Type B pancreatic cell (in vitro differentiated cells): ENCODE data around the gene COL4A5. TPM values are rescaled to one million over a fixed set of nuclear protein-coding genes. Genes with fewer than 3 reads are reported as not detected.

Experiments
- total RNA-seq: library from RNA; stranded (reverse); gene quantifications from 2 replicates; pipeline ENCODE4 v1.2.1, GENCODE V29; 2021; ENCODE audit warnings: low replicate concordance

Gene COL4A5
- total RNA-seq, 1 donor from 2014 or later, result 167 TPM

Other genes with a start within 250 kb of the COL4A5 start
- 20.8 and 51.7 TPM in 2 replicates for gene COL4A6, start 1.4 kb upstream of the COL4A5 start, total RNA-seq